NCI-H526 (cell line): ENCODE measurements around the gene PACS2.

Experiments
- DNase-seq, 2 experiments: peaks; one replicate each; lab custom pipeline; 2025; lab: John Stamatoyannopoulos, UW

PACS2 gene

GRCh38 chr14:105386581-105387529 is 72.3 kb downstream of the PACS2 start:
- no peak for DNase-seq

- DNase-seq: no peak
Observed at GRCh38 chr14:105387530-105387922, 73.0 kb downstream of the PACS2 start.

GRCh38 chr14:105388110-105388951 is 73.8 kb downstream of the PACS2 start:
- no peak for DNase-seq

DNA sequence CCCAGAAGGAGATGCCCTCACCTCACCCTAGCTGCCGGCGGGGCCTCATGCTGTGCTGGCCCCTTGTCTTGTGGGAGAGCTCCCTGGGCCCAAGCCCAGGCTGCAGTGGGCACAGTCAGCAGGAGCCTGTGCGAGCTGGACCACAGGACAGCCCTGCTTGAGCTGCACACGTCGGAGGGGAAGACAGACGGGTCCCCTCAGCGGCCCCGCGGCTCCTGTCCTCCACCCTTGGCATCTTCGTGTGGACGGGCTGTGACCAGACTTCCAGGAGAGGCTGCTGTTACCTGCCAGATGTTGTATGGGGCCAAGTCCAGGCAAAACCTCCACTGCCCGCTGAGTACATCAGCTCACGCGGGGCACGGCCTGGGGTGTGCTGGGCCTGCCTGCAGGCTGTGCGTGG is 74.4 kb downstream of the PACS2 start:
- no peak for DNase-seq

GRCh38 chr14:105389534-105389933 is 75.0 kb downstream of the PACS2 start:
- no peak for DNase-seq

- no peak for DNase-seq
Observed at GRCh38 chr14:105389976-105390848, 75.7 kb downstream of the PACS2 start.

DNA sequence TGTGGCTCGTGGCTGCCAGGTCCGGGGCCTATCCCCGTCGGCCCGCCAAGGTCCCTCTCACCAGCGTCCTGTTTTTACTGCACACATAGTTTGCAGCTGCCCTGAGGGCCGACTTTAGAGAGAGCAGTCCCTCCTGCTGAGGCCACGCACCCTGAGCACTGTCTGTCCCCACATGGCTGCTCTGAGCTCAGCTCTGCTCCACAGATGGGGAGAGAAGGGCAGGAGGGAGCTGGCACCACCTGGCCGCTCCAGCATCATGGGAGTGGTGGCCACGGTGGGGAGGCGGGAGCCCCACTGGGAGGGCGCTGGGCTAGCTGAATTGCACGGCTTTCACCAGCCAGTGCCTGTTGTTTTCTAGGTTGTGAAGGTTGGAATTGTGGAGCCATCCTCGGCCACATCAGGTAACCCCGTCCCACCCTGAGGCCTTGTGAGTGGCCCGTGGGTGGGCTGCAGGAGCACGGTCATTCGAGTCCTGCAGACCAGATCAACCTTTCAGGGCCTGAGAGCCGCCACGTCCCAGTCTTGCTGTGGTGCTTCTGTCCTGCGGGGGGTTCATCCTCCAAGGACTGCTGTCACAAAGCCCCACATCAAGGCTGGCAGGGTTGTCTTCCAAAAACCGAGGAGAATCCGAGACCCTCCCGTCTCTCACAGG is 76.4 kb downstream of the PACS2 start:
- DNase-seq: no peak

DNA sequence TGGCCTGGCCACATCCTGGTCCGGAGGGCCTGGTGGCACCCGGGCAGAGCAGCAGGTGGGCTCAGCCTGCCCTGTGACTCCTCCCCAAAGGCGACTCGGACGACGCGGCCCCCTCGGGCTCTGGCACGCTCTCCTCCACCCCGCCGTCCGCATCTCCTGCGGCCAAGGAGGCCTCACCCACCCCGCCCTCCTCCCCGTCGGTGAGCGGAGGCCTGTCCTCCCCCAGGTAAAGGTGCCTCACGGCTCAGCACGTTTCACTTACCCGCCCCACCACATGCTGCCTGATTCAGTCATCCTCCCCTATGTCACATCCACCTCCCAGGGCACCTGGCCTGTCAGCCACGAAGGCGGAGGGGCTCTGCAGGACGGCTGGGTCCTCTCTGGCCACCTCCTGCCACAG is 77.0 kb downstream of the PACS2 start:
- DNase-seq: no peak

DNA sequence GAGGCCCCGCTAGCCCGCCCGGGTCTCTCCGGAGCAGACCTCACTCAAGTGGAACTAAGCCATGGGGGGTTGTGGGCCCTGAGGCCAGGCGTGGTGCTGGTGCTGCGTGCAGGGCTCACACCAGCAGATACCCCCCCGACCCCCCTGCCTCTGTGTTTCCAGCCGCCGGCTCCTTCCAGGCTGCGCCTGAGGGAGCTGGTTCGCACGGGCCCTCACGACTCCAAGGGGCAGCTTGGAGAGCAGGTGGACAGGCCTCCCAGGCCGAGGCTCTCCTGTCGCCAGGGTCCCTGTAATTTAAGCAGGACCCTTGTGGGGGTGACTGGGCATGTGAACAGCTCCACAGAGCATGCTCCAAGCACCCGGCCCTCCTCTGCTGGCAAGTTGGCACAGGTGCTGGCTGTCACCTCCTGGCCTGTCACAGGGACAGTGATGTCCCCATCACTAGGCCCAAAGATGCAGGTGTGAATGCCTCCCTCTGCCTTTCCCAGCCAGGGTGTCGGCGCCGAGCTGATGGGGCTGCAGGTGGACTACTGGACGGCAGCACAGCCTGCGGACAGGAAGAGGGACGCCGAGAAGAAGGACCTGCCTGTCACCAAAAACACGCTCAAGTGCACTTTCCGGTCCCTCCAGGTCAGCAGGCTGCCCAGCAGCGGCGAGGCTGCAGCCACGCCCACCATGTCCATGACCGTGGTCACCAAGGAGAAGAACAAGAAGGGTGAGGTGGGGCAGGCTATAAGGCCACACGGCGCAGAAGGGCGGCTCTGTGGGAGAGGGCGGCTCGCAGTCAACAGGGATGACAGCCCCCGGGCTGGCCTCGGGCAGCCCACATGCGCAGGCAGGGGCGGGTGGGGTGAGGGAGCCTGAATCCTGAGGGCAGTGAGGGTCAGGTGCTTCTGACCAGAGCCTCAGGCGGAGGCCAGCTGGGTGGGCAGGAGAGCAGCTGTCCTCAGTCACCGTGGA is 77.9 kb downstream of the PACS2 start:
- DNase-seq: no peak

- DNase-seq: no peak
Observed at GRCh38 chr14:105393151-105393550, 78.6 kb downstream of the PACS2 start.

GRCh38 chr14:105394714-105395537 is 80.4 kb downstream of the PACS2 start:
- DNase-seq: no peak

DNA sequence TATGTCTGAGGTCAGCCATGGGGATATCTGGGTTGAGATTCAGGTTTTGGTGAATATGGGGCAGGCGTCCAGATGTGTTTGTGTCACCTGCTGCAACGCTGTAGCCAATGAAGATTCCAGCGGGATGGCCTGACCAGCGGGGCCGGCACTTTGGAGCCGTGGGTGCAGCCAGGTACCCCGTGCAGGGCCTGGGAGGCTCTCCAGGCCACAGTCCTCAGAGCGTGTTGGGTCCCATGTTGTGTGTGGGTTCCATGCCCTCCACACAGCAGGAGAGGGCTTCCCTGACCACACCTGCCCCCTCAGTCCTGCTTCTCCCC is 80.9 kb downstream of the PACS2 start:
- no peak for DNase-seq

GRCh38 chr14:105397350-105397931 is 82.9 kb downstream of the PACS2 start:
- no peak for DNase-seq

DNA sequence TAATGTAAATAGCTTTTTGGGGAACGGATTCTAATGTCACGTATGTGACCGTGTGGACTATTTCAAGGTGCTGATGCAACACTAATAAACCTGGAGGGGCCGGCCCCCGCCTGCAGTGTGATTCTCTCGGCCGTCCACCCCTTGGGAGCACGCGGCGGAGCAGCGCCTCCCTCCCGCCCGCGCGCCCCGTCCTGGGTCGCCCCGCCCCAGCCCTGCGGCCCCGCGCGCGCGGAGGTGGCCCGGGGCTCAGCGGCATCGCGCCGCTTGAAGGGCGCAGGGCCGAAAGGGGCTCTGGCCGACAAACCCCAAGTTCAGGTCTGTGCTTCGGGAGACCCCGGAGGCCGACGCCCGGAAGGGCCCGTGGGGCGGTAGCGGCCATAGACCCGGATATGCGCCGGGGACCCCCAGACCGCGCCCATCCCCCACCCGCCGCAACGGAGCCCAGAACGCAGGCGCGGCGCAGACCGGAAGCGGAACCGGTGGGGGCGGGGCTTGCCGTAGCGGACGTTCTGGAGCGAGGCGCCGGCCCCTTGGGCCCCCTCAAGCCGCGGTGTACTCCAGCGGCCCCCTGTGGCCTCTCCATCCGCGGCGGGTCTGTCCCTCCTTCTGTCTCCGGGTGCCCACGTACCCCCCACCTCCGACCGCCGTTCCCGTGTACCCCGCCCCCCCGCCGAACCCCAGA is 83.6 kb downstream of the PACS2 start, which contains the start of gene TEX22:
TSS of gene TEX22 (plus strand) at position 495 of the 682 bp plus-strand sequence. CDS start 803 bp downstream, outside the sequence.
- DNase-seq: peak; percentile 42 to 93

- peak in 1 of 2 experiments; percentile 84 for DNase-seq
Observed at GRCh38 chr14:105398726-105399465, 84.3 kb downstream of the PACS2 start.

DNA sequence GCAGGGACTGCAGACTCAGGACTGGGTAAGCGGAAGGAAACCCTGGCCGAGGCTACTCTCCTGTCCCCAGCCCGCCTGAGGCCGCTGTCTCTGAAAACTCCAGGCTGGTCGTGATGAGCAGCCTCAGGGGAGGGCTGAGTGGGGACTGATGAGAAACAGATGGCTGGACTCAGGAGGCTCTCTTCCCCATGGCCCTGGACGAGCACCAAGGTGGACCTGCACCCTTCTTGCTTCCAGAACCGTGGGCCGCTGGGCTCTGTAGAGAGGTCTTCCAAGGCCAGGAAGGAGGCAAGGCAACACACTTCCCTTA is 84.9 kb downstream of the PACS2 start:
- DNase-seq: no peak

DNA sequence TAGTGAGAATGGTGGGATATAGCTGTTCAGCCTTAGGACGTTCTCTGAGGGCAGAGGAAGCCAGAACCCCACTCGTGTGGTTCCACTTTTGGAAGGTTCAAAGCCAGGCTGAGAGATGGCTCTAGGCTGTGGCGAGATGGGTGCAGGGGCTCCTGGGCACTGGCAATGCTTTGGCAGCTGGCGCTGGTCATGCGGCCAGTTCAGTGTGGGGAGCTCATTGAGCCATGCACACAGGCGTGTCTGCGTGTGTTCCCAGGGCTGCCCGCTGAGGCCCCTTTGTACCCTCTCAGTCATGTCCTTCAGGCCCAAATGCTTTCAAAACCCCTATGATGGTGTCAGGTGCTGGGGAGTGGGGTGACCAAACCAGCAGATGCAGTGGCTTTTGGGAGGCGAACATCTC is 85.5 kb downstream of the PACS2 start:
- DNase-seq: no peak

- DNase-seq: no peak
Observed at GRCh38 chr14:105401699-105402098, 87.2 kb downstream of the PACS2 start.
